ENCODE measurements around the gene MIX23.

The MIX23 gene

DNA sequence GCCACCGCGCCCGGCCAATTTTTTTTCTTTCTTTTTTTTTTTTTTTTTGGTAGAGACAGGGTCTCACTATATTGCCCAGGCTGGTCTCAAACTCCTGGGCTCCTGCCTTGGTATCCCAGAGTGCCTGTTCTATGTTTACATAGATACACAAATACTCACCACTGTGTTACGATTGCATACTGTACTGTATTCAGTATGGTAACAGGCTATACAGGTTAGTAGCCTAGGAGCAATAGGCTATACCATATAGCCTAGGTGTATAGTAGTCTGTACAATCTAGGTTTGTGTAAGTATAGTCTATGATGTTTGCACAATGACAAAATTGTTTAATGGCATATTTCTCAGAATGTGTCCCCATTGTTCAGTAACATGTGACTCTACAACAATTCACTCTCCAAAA, 31.4 kb downstream of the MIX23 start:
- no peak for DNase-seq (ENCODE audit: low spot score)

DNA sequence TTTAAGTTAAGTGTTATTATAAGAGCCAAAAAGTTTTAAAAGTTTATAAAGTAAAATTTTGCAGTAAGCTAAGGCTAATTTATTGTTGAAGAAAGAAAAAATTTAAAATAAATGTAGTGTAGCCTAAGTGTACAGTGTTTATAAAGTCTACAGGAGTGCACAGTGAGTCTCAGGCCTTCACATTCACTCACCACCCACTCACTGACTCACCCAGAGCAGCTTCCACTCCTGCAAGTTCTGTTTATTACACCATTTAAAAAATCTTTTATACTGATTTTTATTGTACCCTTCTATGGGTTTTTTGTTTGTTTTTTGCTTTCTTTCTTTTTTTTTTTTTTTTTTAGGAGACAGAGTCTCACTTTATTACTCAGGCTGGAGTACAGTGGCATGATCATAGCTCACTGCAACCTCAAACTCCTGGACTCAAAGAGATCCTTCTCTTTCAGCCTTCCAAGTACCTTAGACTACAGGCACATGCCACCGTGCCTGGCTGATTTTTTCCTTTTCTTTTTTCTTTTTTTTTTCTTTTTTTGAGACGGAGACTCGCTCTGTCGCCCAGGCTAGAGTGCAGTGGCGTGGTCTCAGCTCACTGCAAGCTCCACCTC, 32.1 kb downstream of the MIX23 start:
- no peak for DNase-seq (ENCODE audit: low spot score)

DNA sequence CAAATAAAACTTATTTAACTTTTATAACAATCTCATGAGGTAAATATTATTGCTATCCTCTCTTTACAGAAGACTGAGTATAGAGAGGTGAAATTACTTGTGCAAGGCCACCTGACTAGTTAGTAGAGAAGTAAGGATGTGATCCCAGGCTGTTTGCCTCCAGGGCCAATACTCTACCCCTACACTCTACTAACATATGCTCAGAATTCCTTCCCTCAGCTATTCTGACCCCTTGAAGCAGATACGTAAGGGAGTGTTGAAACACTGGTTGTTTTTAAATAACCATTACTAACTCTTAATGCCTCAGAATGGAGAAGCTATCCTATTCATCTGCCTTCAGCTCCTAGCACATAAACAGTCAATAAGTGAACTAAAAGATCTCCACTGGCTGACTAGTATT, 33.9 kb downstream of the MIX23 start:
- DNase-seq (ENCODE audit: low spot score), result no peak

DNA sequence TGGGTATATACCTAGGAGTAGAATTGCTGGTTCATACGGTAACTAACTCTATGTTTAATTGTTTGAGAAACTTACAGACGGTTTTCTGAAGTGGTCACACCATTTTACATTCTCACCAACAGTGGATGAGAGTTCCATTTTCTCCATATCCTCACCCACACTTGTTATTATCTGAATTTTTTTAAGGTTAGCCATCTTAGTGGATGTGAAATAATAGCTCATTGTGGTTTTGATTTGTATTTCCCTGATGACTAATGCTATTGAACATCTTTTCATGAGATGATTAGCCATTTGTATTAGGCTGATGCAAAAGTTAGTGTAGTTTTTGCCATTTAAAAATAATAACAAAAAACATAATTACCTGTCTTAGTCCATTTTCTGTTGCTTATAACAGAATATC, 39.4 kb downstream of the MIX23 start:
- DNase-seq (ENCODE audit: low spot score), result no peak

DNA sequence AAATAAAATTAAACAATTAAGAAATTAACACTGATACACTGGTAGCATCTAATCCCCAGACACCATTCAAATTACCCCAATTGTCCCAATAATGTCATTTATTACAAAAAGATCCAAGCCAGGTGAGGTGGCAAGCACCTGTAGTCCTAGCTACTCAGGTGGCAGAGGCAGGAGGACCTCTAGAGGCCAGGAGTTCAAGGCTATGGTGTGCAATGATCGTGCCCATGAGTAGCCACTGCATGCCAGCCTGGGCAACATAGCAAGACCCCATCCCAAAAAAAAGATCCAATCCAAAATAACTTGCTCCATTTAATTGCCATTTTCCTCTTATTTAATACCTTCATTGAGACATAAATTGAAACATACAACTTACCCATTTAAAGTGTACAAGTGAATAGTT, 40.2 kb downstream of the MIX23 start:
- no peak for DNase-seq (ENCODE audit: low spot score)

- DNase-seq (ENCODE audit: low spot score), result no peak
These were observed 50.5 kb downstream of the MIX23 start for GRCh38 chr3:122332551-122332950.

- DNase-seq (ENCODE audit: low spot score), result no peak
These were observed 51.1 kb downstream of the MIX23 start for GRCh38 chr3:122331886-122332285.

GRCh38 chr3:122325769-122326168, 57.3 kb downstream of the MIX23 start:
- no peak for DNase-seq (ENCODE audit: low spot score)

DNA sequence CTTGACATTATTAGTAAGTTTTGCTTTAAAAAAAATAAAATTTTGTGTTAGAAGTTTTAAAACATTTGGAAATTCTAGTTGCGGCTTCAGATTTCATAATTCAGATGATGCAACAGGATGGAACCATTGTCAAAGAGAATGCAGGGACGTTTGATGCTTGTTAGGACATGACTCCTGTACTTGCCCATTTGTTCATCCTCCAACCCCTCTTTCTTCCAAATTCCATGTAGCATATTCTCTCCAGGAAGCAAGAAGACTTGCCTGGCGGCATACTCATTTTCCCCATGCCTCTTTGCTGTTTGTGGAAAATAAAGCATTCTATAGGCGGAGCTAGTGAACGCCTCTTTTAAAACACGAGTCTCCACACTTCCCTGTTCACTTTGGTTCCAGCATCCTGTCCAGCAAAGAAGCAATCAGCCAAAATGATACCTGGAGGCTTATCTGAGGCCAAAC, 58.1 kb downstream of the MIX23 start, which contains the start of gene CSTA:
CSTA (plus strand) TSS at position 378 of the 453 bp plus-strand sequence; CDS start at position 423, 45 bp downstream.
- no peak for DNase-seq (ENCODE audit: low spot score)

GRCh38 chr3:122322095-122323075, 60.6 kb downstream of the MIX23 start:
- no peak for DNase-seq (ENCODE audit: low spot score)

DNA sequence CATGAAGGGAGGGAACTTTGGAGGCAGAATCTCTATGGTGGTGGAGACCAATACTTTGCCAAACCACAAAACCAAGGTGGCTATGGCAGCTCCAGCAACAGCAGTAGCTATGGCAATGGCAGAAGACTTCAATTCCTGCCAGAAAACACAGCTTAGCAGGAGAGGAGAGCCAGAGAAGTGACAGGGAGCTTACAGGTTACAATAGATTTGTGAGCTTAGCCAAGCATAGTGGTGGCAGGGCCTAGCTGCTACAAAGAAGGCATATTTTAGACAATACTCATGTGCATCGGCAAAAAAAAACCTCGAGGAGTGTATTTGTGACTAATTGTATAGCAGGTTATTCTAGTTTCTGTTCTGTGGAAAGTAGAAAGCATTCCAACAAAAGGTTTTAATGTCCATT, 64.4 kb downstream of the MIX23 start:
- no peak for DNase-seq (ENCODE audit: low spot score)

- no peak for DNase-seq (ENCODE audit: low spot score)
These were observed 66.7 kb downstream of the MIX23 start for GRCh38 chr3:122316368-122316767.

DNA sequence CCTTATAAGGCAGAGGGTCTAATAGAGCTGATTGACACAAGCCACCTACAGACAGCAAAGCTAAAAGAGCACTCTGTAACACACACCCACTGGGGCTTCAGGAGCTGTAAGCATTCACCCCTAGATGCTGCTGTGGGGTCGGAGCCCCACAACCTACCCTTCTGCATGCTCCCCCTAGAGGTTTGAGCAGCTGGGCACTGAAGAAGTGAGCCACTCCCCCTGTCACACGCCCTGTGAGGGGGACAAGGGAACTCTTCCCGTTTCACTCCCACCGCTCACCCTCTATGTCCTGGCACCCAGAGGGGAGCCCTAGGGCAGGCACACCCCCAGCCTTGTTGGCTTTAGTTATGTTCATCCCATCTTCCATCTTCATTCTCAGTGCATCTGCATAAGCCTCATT, 67.4 kb downstream of the MIX23 start:
- no peak for DNase-seq (ENCODE audit: low spot score)

- no peak for DNase-seq (ENCODE audit: low spot score)
These were observed 68.7 kb downstream of the MIX23 start for GRCh38 chr3:122314228-122314876.

DNA sequence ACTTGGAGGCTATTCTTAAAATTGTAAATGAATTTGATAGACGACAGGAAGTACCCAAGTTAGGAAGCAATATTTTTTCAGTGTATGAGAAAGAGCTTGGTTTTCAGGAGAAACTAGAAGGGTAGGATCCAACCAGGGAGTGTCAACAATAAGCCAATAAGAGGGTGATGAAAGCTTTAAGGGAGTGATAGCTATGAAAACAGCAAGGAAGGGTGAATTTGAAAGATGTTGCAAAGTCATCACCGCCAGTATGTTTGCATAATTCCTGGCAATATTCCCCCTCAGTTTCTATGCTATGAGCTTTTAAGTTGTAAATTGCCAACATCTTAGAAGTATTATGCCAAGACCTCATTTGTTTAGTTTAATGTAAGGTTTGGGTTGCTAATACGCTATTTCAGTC, 69.8 kb downstream of the MIX23 start:
- DNase-seq (ENCODE audit: low spot score), result no peak

GRCh38 chr3:122312826-122313225, 70.2 kb downstream of the MIX23 start:
- DNase-seq (ENCODE audit: low spot score), result no peak

DNA sequence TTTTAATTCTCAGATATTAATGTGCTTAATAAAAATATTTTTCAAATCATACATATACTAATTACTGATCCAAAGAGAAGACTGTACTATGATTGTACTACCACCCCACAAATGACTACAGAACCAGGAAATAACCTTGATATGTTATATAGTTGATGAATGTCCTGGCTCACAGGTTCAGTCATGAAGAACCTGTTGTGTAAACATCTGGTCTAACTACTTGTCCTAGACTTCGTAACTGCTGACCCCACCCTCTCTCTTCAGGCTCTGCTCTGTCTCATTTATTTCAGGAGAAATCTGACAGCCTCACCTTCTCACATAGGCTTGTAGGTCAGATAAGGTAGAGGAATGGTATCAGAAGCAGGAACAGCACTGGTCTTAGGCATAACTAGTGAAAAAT, 72.7 kb downstream of the MIX23 start:
- no peak for DNase-seq (ENCODE audit: low spot score)
